K562 (cell line): Measurements from ENCODE around the gene LYPLA2. TPM values are rescaled to one million over a fixed set of nuclear protein-coding genes. Genes with fewer than 3 reads are reported as not detected.

Experiments used
- ETV1 ChIP-seq: fragments of 450-650 bp; conservative IDR thresholded peaks from 2 replicates; pipeline ENCODE4 v1.6.1; 2016; ENCODE audit warnings: missing genetic modification characterization, control low read depth, low read depth, missing compliant biosample characterization
- LEF1 ChIP-seq: fragments of 450-650 bp; IDR thresholded peaks from 2 replicates; pipeline ENCODE4 v1.6.1; 2016; ENCODE audit warnings: mild to moderate bottlenecking
- MYC ChIP-seq, 2 experiments: fragments of 250-450 bp in 1 of 2; sonication (Bioruptor Pico) in 1 of 2; IDR thresholded peaks; 2 replicates each; pipeline versions ENCODE4 v1.5.1 to v1.6.1; 2012 to 2021; ENCODE audit warnings: low read depth in 2 of 2, borderline replicate concordance in 1 of 2, improper control_type of control experiment in 1 of 2, low read length in 1 of 2, mild to moderate bottlenecking in 1 of 2, moderate library complexity in 1 of 2
- POLR2AphosphoS5 ChIP-seq: IDR thresholded peaks from 2 replicates; pipeline ENCODE4 v1.6.1; 2011; ENCODE audit warnings: mild to moderate bottlenecking, low read depth, low read length, moderate library complexity; ENCODE audit not compliant: control insufficient read depth, insufficient read depth
- POLR2H ChIP-seq: IDR thresholded peaks from 2 replicates; pipeline ENCODE4 v1.6.1; 2016; ENCODE audit warnings: missing genetic modification characterization, low read depth, mild to moderate bottlenecking, control low read depth, missing compliant biosample characterization, moderate library complexity
- PRPF4 ChIP-seq: fragments of 200-400 bp; formaldehyde crosslinking; IDR thresholded peaks from one replicate; pipeline ENCODE4 v1.6.1; 2017; ENCODE audit warnings: low read length, low read depth, mild to moderate bottlenecking; ENCODE audit not compliant: insufficient read depth, poor library complexity, severe bottlenecking
- PTTG1 ChIP-seq: fragments of 450-650 bp; IDR thresholded peaks from 2 replicates; pipeline ENCODE4 v1.6.1; 2016; ENCODE audit warnings: low read depth, mild to moderate bottlenecking, missing genetic modification characterization, missing compliant biosample characterization
- RBBP5 ChIP-seq: fragments of 200-600 bp; sonication (generic); IDR thresholded peaks from 2 replicates; pipeline ENCODE4 v1.6.1; 2012; ENCODE audit warnings: borderline replicate concordance, mild to moderate bottlenecking, low read length, control low read depth, inconsistent platforms; ENCODE audit not compliant: insufficient read depth, poor library complexity, severe bottlenecking
- SMAD3 ChIP-seq: fragments of 450-650 bp; formaldehyde crosslinking; conservative IDR thresholded peaks from 2 replicates; pipeline ENCODE4 v1.4.0; 2020; ENCODE audit warnings: mild to moderate bottlenecking
- STAT6 ChIP-seq: sonication (generic); formaldehyde crosslinking; IDR thresholded peaks from 2 replicates; pipeline ENCODE4 v1.8.1; 2023; ENCODE audit warnings: mild to moderate bottlenecking, missing genetic modification reagents
- UBTF ChIP-seq, 2 experiments: IDR thresholded peaks; 2 replicates each; pipeline ENCODE4 v1.6.1; 2012; ENCODE audit warnings: improper control_type of control experiment in 2 of 2, low read depth in 2 of 2, low read length in 2 of 2, borderline replicate concordance in 1 of 2
- ZBTB11 ChIP-seq, 3 experiments: fragments of 200-800 bp in 1 of 3; fragments of 250-450 bp in 1 of 3; fragments of 450-650 bp in 1 of 3; sonication (Bioruptor Pico) in 1 of 3; sonication (Bioruptor generic) in 1 of 3; formaldehyde crosslinking in 1 of 3; IDR thresholded peaks; 2 replicates each; pipeline versions ENCODE4 v1.6.1 to v1.8.0; 2016 to 2022; ENCODE audit warnings: mild to moderate bottlenecking in 2 of 3, missing genetic modification characterization in 2 of 3, missing compliant biosample characterization in 1 of 3, moderate library complexity in 1 of 3
- ZC3H4 ChIP-seq: sonication (generic); formaldehyde crosslinking; IDR thresholded peaks from 2 replicates; pipeline ENCODE4 v1.9.0; 2021; ENCODE audit warnings: missing genetic modification reagents, borderline replicate concordance
- ZEB2 ChIP-seq: fragments of 450-650 bp; IDR thresholded peaks from 2 replicates; pipeline ENCODE4 v1.6.1; 2016
- ZNF165 ChIP-seq: fragments of 250-450 bp; sonication (Bioruptor Pico); IDR thresholded peaks from 2 replicates; pipeline ENCODE4 v1.4.0; 2020; ENCODE audit warnings: borderline replicate concordance
- ZNF217 ChIP-seq: sonication (generic); formaldehyde crosslinking; IDR thresholded peaks from 2 replicates; pipeline ENCODE4 v1.8.0; 2022; ENCODE audit warnings: mild to moderate bottlenecking, missing genetic modification reagents
- ZNF699 ChIP-seq: fragments of 250-450 bp; sonication (Bioruptor Pico); IDR thresholded peaks from 2 replicates; pipeline ENCODE4 v1.8.0; 2021; ENCODE audit warnings: mild to moderate bottlenecking, moderate library complexity; ENCODE audit not compliant: insufficient replicate concordance
- polyA plus RNA-seq, 8 experiments: library from polyadenylated mRNA; depleted of rRNA in 4 of 8; stranded (reverse) in 5 of 8; unstranded in 3 of 8; fragments of >200 nt; fragmentation: Nextera tagmentation in 2 of 8; fragmentation: Illumina TruSeq in 1 of 8; extraction: Ambion mirVana in 2 of 8; extraction: Trizol in 1 of 8; gene quantifications; 2 replicates each; pipeline versions ENCODE4 v1.2.1 to v1.2.3, GENCODE V29; 2011 to 2014; ENCODE audit warnings: inconsistent platforms in 1 of 8, missing spikeins in 1 of 8
- total RNA-seq, 7 experiments: library from RNA; depleted of rRNA in 6 of 7; stranded (reverse); fragments of >200 nt in 6 of 7; fragmentation: Illumina TruSeq in 2 of 7; extraction: Trizol in 2 of 7; gene quantifications; 2 replicates each; pipeline versions ENCODE4 v1.2.1 to v1.2.3, GENCODE V29; 2011 to 2021; ENCODE audit warnings: low replicate concordance in 1 of 7

The LYPLA2 gene
- total and polyA plus RNA-seq, 9 of the 15 experiments (the other 6 are each of a cell fraction or from before 2014, with no cell fraction given) = 3.9 to 128 (median 60.1) TPM

- TF ChIP-seq UBTF (IDR thresholded peaks at IDR 0.05; ENCODE audit: borderline replicate concordance in 1 of 2, low read depth in 2 of 2, low read length in 2 of 2) (no peak), ZC3H4 (CRISPR knock-in tag) (0 out of 2 replicates have a peak, but pooled peaks have one; percentile 48), POLR2H (no peak), ZNF699 (CRISPR knock-in tag) (no peak), ZBTB11 (CRISPR knock-in tag; IDR thresholded peaks at IDR 0.05) (no peak), MYC (IDR thresholded peaks at IDR 0.05; ENCODE audit: low read depth, low read length) (0 out of 2 replicates have a peak, but pooled peaks have one; percentile 20), MYC (CRISPR knock-in tag; IDR thresholded peaks at IDR 0.05; ENCODE audit: borderline replicate concordance, low read depth) (no peak), RBBP5 (no peak), LEF1 (no peak), ETV1 (peak; percentile 49; the same call in 1 of the 2 replicates), PTTG1 (no peak), PRPF4 (no peak), ZEB2 (no peak), STAT6 (no peak), ZNF217 (CRISPR knock-in tag) (no peak), ZNF165 (CRISPR knock-in tag) (no peak), SMAD3 (CRISPR knock-in tag) (no peak; the same call in 1 of the 2 replicates), POLR2AphosphoS5 (no peak)
Measured at GRCh38 chr1:23791516-23792047, 637 bp downstream of the LYPLA2 start (continued).
